ENCODE data around the gene FGFR4.

Gene FGFR4

GRCh38 chr5:177085985-177086653 is 596 bp upstream of the FGFR4 start:
- no peak for TF ChIP-seq CTCF (conservative IDR thresholded peaks at IDR 0.05)
- H3K27ac ChIP-seq = peak overlapping the region; percentile 31

GRCh38 chr5:177087398-177088005 is 787 bp downstream of the FGFR4 start:
- H3K27ac ChIP-seq = peak overlapping the region; percentile 45; the same call in 1 of the 2 replicates
- no peak for TF ChIP-seq CTCF (conservative IDR thresholded peaks at IDR 0.05)

- TF ChIP-seq CTCF (conservative IDR thresholded peaks at IDR 0.05) = no peak
- no peak overlapping the region for H3K27ac ChIP-seq
These were observed 2.4 kb downstream of the FGFR4 start for GRCh38 chr5:177089127-177089526.

- no peak overlapping the region for H3K27ac ChIP-seq
These were observed 3.3 kb downstream of the FGFR4 start for GRCh38 chr5:177089825-177090641.

GRCh38 chr5:177090813-177091212 is 4.1 kb downstream of the FGFR4 start:
- no peak overlapping the region for H3K27ac ChIP-seq
- no peak for TF ChIP-seq CTCF (conservative IDR thresholded peaks at IDR 0.05)

More at GRCh38 chr5:177089825-177090641, 3.3 kb downstream of the FGFR4 start:
- no peak for TF ChIP-seq CTCF (conservative IDR thresholded peaks at IDR 0.05)

- no peak overlapping the region for H3K27ac ChIP-seq
- TF ChIP-seq CTCF (conservative IDR thresholded peaks at IDR 0.05) = no peak
These were observed 4.5 kb downstream of the FGFR4 start for GRCh38 chr5:177091232-177091631.
